Stimulated activated CD4-positive, alpha-beta T cell treated with anti-CD3 and anti-CD28 coated beads, Interleukin-4, amount 100 ng/mL, for 4 hours (primary cell): ENCODE results near the gene DSEL.

Experiments used
- DNase-seq, 2 experiments: peaks; one replicate each; pipeline ENCODE4 v3.0.0-alpha.2; 2020

DSEL gene

GRCh38 chr18:67500522-67501205, 15.9 kb downstream of the DSEL start:
- DNase-seq: no peak

- no peak for DNase-seq
Measured at GRCh38 chr18:67496469-67496868, 20.1 kb downstream of the DSEL start.

- DNase-seq: no peak
Measured at GRCh38 chr18:67486534-67486933, 30.0 kb downstream of the DSEL start.

GRCh38 chr18:67485655-67486054, 30.9 kb downstream of the DSEL start:
- no peak for DNase-seq

GRCh38 chr18:67484458-67484857, 32.1 kb downstream of the DSEL start:
- DNase-seq: no peak

- DNase-seq: no peak
Measured at GRCh38 chr18:67483952-67484351, 32.6 kb downstream of the DSEL start.

GRCh38 chr18:67483237-67483636, 33.3 kb downstream of the DSEL start:
- no peak for DNase-seq

GRCh38 chr18:67478249-67478648, 38.3 kb downstream of the DSEL start:
- DNase-seq: no peak

- DNase-seq: no peak
Measured at GRCh38 chr18:67477522-67477921, 39.0 kb downstream of the DSEL start.

- no peak for DNase-seq
Measured at GRCh38 chr18:67476585-67476984, 39.9 kb downstream of the DSEL start.

GRCh38 chr18:67475673-67476072, 40.8 kb downstream of the DSEL start:
- DNase-seq: no peak

GRCh38 chr18:67468038-67468437, 48.5 kb downstream of the DSEL start:
- no peak for DNase-seq

- no peak for DNase-seq
Measured at GRCh38 chr18:67467188-67467587, 49.3 kb downstream of the DSEL start.

- no peak for DNase-seq
Measured at GRCh38 chr18:67464499-67464898, 52.0 kb downstream of the DSEL start.

GRCh38 chr18:67463829-67464228, 52.7 kb downstream of the DSEL start:
- no peak for DNase-seq

GRCh38 chr18:67456711-67457110, 59.8 kb downstream of the DSEL start:
- no peak for DNase-seq
